Ishikawa (cell line): ENCODE measurements around the gene GNL1.

Experiments
- CEBPB ChIP-seq: IDR thresholded peaks from 2 replicates; pipeline ENCODE4 v1.6.1; 2012
- CREB1 ChIP-seq: IDR thresholded peaks from 2 replicates; pipeline ENCODE4 v1.6.1; 2012; ENCODE audit warnings: low read depth
- EGR1 ChIP-seq: IDR thresholded peaks from 2 replicates; pipeline ENCODE4 v1.6.1; 2012
- EP300 ChIP-seq: IDR thresholded peaks from 2 replicates; pipeline ENCODE4 v1.6.1; 2012; ENCODE audit warnings: borderline replicate concordance
- FOXM1 ChIP-seq: IDR thresholded peaks from 2 replicates; pipeline ENCODE4 v1.6.1; 2012; ENCODE audit warnings: low read depth, borderline replicate concordance
- NFIC ChIP-seq: IDR thresholded peaks from 2 replicates; pipeline ENCODE4 v1.6.1; 2012
- RAD21 ChIP-seq: IDR thresholded peaks from 2 replicates; pipeline ENCODE4 v1.6.1; 2012; ENCODE audit warnings: low read depth
- TAF1 ChIP-seq: IDR thresholded peaks from 2 replicates; pipeline ENCODE4 v1.6.1; 2012; ENCODE audit warnings: low read depth, mild to moderate bottlenecking
- TCF12 ChIP-seq: IDR thresholded peaks from 2 replicates; pipeline ENCODE4 v1.6.1; 2012; ENCODE audit warnings: low read depth
- TEAD4 ChIP-seq: IDR thresholded peaks from 2 replicates; pipeline ENCODE4 v1.6.1; 2012
- YY1 ChIP-seq: IDR thresholded peaks from 2 replicates; pipeline ENCODE4 v1.6.1; 2012; ENCODE audit warnings: low read depth
- ZBTB7A ChIP-seq: IDR thresholded peaks from 2 replicates; pipeline ENCODE4 v1.6.1; 2012; ENCODE audit warnings: low read depth
- TF ChIP-seq, protein P1 (sequence below): IDR thresholded peaks from 2 replicates; pipeline ENCODE4 v1.6.1; 2012
- TF ChIP-seq, protein P2 (sequence below): IDR thresholded peaks from 2 replicates; pipeline ENCODE4 v1.6.1; 2012; ENCODE audit warnings: low read depth, mild to moderate bottlenecking
- TF ChIP-seq, protein P3 (sequence below): IDR thresholded peaks from 2 replicates; pipeline ENCODE4 v1.6.1; 2012

Gene GNL1

DNA sequence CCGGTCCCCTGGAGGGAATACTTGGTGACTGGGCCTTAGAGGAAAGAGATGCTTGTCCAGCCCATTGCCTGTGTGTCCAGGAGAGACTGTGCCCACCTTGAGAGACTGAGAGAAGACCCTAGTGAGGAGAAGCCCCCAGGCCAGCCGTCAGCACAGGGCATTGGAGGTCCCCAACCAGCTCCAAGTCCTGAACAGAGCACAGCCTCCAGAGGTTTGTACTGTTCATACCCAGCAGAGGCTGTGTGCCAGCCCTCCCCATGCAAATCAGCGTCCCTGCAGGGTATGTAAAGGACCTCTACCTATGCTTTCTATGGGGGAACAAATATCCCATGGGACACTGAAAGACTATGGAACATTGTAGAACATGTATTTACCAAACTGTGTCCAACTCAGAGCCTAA lies 58.6 kb downstream of the GNL1 start:
- TF ChIP-seq EGR1 (no peak), FOXM1 (no peak), CEBPB (no peak), TCF12 (no peak), YY1 (no peak), CREB1 (no peak), NFIC (no peak), TAF1 (no peak), TEAD4 (no peak), EP300 (no peak)
- TF ChIP-seq, protein P1, sequence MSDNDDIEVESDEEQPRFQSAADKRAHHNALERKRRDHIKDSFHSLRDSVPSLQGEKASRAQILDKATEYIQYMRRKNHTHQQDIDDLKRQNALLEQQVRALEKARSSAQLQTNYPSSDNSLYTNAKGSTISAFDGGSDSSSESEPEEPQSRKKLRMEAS = no peak

DNA sequence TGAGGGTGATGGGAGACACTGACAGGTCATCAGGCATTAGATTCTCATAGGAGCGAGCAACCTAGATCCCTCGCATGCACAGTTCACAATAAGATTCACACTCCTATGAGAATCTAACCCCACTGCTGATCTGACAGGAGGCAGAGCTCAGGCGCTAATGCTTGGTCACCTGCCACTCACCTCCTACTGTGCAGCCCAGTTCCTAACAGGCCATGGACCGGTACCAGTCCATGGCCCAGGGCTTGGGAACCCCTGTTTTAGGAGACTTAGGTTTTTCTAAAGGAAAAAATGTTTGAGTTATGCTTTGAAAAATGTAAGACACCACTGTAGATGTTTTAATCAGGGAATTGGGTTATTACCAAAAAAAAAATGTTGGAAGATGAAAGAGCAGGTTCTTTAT lies 60.3 kb downstream of the GNL1 start:
- TF ChIP-seq, protein P2, sequence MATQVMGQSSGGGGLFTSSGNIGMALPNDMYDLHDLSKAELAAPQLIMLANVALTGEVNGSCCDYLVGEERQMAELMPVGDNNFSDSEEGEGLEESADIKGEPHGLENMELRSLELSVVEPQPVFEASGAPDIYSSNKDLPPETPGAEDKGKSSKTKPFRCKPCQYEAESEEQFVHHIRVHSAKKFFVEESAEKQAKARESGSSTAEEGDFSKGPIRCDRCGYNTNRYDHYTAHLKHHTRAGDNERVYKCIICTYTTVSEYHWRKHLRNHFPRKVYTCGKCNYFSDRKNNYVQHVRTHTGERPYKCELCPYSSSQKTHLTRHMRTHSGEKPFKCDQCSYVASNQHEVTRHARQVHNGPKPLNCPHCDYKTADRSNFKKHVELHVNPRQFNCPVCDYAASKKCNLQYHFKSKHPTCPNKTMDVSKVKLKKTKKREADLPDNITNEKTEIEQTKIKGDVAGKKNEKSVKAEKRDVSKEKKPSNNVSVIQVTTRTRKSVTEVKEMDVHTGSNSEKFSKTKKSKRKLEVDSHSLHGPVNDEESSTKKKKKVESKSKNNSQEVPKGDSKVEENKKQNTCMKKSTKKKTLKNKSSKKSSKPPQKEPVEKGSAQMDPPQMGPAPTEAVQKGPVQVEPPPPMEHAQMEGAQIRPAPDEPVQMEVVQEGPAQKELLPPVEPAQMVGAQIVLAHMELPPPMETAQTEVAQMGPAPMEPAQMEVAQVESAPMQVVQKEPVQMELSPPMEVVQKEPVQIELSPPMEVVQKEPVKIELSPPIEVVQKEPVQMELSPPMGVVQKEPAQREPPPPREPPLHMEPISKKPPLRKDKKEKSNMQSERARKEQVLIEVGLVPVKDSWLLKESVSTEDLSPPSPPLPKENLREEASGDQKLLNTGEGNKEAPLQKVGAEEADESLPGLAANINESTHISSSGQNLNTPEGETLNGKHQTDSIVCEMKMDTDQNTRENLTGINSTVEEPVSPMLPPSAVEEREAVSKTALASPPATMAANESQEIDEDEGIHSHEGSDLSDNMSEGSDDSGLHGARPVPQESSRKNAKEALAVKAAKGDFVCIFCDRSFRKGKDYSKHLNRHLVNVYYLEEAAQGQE = no peak
- TF ChIP-seq YY1 = no peak
- TF ChIP-seq, protein P3, sequence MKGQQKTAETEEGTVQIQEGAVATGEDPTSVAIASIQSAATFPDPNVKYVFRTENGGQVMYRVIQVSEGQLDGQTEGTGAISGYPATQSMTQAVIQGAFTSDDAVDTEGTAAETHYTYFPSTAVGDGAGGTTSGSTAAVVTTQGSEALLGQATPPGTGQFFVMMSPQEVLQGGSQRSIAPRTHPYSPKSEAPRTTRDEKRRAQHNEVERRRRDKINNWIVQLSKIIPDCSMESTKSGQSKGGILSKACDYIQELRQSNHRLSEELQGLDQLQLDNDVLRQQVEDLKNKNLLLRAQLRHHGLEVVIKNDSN = no peak
- no peak for TF ChIP-seq TAF1
- TF ChIP-seq CREB1 = no peak
- TF ChIP-seq FOXM1 = no peak
- TF ChIP-seq TCF12 = no peak
- TF ChIP-seq, protein P1 = no peak
- TF ChIP-seq RAD21 = no peak
- no peak for TF ChIP-seq NFIC
- TF ChIP-seq EP300 = no peak
- TF ChIP-seq EGR1 = no peak
- TF ChIP-seq TEAD4 = no peak
- TF ChIP-seq ZBTB7A = no peak
- no peak for TF ChIP-seq CEBPB

DNA sequence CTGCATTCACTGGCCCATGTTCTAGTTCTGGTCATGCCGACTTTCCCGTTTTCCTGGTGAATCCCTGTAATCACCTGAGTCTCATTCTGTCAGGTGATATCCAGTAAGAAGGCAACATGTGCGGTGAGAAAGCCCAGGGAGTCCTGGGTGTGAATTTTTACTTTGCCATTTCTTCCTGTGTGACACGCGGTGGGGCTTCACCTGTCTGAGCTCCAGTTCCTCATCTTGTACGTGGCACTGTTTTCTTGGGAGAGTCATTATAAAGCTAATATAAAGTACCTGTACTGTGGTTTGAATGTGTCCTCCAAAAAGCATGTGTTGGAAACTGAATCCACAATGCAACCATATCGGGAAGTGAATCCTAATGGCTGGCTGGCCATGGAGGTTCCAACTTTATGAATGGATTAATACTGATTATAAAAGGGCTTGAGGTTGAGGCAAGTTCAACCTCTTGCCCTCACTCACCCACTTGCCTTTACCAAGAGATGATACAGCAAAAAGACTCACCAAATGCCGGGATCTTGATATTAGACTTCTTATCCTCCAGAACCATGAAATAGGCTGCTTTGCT lies 61.9 kb downstream of the GNL1 start:
- TF ChIP-seq TAF1 = no peak
- no peak for TF ChIP-seq TEAD4
- no peak for TF ChIP-seq NFIC
- no peak for TF ChIP-seq FOXM1
- TF ChIP-seq TCF12 = no peak
- no peak for TF ChIP-seq CREB1
- TF ChIP-seq ZBTB7A = no peak
- no peak for TF ChIP-seq CEBPB
- TF ChIP-seq, protein P2 = no peak
- TF ChIP-seq, protein P3 = no peak
- no peak for TF ChIP-seq EP300
- TF ChIP-seq, protein P1 = no peak
- TF ChIP-seq EGR1 = no peak
- TF ChIP-seq YY1 = no peak
- TF ChIP-seq RAD21 = no peak

DNA sequence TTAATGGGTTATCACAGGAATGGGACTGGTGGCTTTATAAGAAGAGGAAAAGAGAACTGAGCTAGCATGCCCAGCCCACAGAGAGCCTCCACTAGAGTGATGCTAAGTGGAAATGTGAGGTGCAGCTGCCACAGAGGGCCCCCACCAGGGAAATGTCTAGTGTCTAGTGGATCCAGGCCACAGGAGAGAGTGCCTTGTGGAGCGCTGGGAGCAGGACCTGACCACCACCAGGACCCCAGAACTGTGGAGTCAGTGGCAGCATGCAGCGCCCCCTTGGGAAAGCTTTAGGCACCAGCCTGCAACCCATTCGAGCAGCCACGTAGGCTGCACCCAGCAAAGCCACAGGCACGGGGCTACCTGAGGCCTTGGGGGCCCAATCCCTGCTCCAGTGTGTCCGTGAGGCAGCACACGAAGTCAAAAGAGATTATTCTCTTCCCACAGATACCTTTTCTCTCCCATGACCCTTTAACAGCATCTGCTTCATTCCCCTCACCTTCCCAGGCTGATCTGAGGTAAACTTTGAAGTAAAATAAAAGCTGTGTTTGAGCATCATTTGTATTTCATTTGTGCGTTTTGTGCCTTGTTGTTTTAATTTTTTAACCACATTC lies 62.5 kb downstream of the GNL1 start:
- TF ChIP-seq, protein P1 = no peak
- TF ChIP-seq TAF1 = no peak
- no peak for TF ChIP-seq CREB1
- no peak for TF ChIP-seq TEAD4
- no peak for TF ChIP-seq TCF12
- TF ChIP-seq, protein P2 = no peak
